Measurements from ENCODE around the gene ISG15. TPM values are rescaled to one million over a fixed set of nuclear protein-coding genes. Genes with fewer than 3 reads are reported as not detected.

The ISG15 gene
- total and polyA plus RNA-seq, 2 of the 13 experiments (the other 11 are each of a cell fraction or from before 2014, with no cell fraction given), result 42.1 to 54.9 TPM

DNA sequence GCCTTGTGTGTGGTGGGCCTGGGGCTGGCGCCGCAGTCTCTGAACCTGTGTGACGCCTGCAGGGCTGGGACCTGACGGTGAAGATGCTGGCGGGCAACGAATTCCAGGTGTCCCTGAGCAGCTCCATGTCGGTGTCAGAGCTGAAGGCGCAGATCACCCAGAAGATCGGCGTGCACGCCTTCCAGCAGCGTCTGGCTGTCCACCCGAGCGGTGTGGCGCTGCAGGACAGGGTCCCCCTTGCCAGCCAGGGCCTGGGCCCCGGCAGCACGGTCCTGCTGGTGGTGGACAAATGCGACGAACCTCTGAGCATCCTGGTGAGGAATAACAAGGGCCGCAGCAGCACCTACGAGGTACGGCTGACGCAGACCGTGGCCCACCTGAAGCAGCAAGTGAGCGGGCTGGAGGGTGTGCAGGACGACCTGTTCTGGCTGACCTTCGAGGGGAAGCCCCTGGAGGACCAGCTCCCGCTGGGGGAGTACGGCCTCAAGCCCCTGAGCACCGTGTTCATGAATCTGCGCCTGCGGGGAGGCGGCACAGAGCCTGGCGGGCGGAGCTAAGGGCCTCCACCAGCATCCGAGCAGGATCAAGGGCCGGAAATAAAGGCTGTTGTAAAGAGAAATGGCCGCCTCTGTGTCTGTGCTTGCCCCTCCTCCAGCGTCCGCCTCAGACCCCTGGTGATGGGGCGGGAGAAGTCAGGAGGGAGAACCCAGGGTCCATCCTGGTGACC is 788 bp downstream of the ISG15 start (continued):
- TF ChIP-seq, protein P1, sequence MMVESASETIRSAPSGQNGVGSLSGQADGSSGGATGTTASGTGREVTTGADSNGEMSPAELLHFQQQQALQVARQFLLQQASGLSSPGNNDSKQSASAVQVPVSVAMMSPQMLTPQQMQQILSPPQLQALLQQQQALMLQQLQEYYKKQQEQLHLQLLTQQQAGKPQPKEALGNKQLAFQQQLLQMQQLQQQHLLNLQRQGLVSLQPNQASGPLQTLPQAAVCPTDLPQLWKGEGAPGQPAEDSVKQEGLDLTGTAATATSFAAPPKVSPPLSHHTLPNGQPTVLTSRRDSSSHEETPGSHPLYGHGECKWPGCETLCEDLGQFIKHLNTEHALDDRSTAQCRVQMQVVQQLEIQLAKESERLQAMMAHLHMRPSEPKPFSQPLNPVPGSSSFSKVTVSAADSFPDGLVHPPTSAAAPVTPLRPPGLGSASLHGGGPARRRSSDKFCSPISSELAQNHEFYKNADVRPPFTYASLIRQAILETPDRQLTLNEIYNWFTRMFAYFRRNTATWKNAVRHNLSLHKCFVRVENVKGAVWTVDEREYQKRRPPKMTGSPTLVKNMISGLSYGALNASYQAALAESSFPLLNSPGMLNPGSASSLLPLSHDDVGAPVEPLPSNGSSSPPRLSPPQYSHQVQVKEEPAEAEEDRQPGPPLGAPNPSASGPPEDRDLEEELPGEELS (CRISPR knock-in tag; IDR thresholded peaks at IDR 0.05), result peak; percentile 30; the same call in 1 of the 2 replicates
- TF ChIP-seq, protein P2, sequence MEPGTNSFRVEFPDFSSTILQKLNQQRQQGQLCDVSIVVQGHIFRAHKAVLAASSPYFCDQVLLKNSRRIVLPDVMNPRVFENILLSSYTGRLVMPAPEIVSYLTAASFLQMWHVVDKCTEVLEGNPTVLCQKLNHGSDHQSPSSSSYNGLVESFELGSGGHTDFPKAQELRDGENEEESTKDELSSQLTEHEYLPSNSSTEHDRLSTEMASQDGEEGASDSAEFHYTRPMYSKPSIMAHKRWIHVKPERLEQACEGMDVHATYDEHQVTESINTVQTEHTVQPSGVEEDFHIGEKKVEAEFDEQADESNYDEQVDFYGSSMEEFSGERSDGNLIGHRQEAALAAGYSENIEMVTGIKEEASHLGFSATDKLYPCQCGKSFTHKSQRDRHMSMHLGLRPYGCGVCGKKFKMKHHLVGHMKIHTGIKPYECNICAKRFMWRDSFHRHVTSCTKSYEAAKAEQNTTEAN (CRISPR knock-in tag; conservative IDR thresholded peaks at IDR 0.05), result no peak
- TF ChIP-seq, protein P3, sequence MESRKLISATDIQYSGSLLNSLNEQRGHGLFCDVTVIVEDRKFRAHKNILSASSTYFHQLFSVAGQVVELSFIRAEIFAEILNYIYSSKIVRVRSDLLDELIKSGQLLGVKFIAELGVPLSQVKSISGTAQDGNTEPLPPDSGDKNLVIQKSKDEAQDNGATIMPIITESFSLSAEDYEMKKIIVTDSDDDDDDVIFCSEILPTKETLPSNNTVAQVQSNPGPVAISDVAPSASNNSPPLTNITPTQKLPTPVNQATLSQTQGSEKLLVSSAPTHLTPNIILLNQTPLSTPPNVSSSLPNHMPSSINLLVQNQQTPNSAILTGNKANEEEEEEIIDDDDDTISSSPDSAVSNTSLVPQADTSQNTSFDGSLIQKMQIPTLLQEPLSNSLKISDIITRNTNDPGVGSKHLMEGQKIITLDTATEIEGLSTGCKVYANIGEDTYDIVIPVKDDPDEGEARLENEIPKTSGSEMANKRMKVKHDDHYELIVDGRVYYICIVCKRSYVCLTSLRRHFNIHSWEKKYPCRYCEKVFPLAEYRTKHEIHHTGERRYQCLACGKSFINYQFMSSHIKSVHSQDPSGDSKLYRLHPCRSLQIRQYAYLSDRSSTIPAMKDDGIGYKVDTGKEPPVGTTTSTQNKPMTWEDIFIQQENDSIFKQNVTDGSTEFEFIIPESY (CRISPR knock-in tag; IDR thresholded peaks at IDR 0.05), result no peak
- TF ChIP-seq ZSCAN30 (CRISPR knock-in tag; IDR thresholded peaks at IDR 0.05), result no peak
- TF ChIP-seq, protein P4, sequence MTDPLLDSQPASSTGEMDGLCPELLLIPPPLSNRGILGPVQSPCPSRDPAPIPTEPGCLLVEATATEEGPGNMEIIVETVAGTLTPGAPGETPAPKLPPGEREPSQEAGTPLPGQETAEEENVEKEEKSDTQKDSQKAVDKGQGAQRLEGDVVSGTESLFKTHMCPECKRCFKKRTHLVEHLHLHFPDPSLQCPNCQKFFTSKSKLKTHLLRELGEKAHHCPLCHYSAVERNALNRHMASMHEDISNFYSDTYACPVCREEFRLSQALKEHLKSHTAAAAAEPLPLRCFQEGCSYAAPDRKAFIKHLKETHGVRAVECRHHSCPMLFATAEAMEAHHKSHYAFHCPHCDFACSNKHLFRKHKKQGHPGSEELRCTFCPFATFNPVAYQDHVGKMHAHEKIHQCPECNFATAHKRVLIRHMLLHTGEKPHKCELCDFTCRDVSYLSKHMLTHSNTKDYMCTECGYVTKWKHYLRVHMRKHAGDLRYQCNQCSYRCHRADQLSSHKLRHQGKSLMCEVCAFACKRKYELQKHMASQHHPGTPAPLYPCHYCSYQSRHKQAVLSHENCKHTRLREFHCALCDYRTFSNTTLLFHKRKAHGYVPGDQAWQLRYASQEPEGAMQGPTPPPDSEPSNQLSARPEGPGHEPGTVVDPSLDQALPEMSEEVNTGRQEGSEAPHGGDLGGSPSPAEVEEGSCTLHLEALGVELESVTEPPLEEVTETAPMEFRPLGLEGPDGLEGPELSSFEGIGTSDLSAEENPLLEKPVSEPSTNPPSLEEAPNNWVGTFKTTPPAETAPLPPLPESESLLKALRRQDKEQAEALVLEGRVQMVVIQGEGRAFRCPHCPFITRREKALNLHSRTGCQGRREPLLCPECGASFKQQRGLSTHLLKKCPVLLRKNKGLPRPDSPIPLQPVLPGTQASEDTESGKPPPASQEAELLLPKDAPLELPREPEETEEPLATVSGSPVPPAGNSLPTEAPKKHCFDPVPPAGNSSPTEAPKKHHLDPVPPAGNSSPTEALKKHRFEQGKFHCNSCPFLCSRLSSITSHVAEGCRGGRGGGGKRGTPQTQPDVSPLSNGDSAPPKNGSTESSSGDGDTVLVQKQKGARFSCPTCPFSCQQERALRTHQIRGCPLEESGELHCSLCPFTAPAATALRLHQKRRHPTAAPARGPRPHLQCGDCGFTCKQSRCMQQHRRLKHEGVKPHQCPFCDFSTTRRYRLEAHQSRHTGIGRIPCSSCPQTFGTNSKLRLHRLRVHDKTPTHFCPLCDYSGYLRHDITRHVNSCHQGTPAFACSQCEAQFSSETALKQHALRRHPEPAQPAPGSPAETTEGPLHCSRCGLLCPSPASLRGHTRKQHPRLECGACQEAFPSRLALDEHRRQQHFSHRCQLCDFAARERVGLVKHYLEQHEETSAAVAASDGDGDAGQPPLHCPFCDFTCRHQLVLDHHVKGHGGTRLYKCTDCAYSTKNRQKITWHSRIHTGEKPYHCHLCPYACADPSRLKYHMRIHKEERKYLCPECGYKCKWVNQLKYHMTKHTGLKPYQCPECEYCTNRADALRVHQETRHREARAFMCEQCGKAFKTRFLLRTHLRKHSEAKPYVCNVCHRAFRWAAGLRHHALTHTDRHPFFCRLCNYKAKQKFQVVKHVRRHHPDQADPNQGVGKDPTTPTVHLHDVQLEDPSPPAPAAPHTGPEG (CRISPR knock-in tag; IDR thresholded peaks at IDR 0.05), result no peak
- no peak for TF ChIP-seq FOXO1 (CRISPR knock-in tag; IDR thresholded peaks at IDR 0.05)
- TF ChIP-seq, protein P5, sequence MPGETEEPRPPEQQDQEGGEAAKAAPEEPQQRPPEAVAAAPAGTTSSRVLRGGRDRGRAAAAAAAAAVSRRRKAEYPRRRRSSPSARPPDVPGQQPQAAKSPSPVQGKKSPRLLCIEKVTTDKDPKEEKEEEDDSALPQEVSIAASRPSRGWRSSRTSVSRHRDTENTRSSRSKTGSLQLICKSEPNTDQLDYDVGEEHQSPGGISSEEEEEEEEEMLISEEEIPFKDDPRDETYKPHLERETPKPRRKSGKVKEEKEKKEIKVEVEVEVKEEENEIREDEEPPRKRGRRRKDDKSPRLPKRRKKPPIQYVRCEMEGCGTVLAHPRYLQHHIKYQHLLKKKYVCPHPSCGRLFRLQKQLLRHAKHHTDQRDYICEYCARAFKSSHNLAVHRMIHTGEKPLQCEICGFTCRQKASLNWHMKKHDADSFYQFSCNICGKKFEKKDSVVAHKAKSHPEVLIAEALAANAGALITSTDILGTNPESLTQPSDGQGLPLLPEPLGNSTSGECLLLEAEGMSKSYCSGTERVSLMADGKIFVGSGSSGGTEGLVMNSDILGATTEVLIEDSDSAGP (CRISPR knock-in tag; IDR thresholded peaks at IDR 0.05; ENCODE audit: borderline replicate concordance), result peak; percentile 56; the same call in 1 of the 2 replicates
- TF ChIP-seq TEAD3 (CRISPR knock-in tag; optimal IDR thresholded peaks at IDR 0.05; ENCODE audit: borderline replicate concordance), result no peak
- no peak for TF ChIP-seq HCFC1 (IDR thresholded peaks at IDR 0.05; ENCODE audit: low read depth, low read length)
- TF ChIP-seq, protein P6, sequence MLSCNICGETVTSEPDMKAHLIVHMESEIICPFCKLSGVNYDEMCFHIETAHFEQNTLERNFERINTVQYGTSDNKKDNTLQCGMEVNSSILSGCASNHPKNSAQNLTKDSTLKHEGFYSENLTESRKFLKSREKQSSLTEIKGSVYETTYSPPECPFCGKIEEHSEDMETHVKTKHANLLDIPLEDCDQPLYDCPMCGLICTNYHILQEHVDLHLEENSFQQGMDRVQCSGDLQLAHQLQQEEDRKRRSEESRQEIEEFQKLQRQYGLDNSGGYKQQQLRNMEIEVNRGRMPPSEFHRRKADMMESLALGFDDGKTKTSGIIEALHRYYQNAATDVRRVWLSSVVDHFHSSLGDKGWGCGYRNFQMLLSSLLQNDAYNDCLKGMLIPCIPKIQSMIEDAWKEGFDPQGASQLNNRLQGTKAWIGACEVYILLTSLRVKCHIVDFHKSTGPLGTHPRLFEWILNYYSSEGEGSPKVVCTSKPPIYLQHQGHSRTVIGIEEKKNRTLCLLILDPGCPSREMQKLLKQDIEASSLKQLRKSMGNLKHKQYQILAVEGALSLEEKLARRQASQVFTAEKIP (CRISPR knock-in tag; IDR thresholded peaks at IDR 0.05; ENCODE audit: borderline replicate concordance), result no peak

Measured in HepG2 (cell line).